Metanephros (tissue), 2 donors: ENCODE measurements around the gene NUP160. TPM values are rescaled to one million over a fixed set of nuclear protein-coding genes. Genes with fewer than 3 reads are reported as not detected.

Experiments
- small RNA-seq: library from RNA; depleted of rRNA; stranded (forward); fragments of <200 nt; gene quantifications from one replicate; pipeline ENCODE3, GENCODE V24; 2014; ENCODE audit warnings: low replicate concordance
- total RNA-seq: library from RNA; depleted of rRNA; stranded (reverse); fragments of >200 nt; gene quantifications from one replicate; pipeline ENCODE4 v1.2.3, GENCODE V29; 2014

The NUP160 gene
- 62.9 TPM for total RNA-seq

GRCh38 chr11:47847892-47848699 lies at the start of gene NUP160:
NUP160 (minus strand) TSS chr11:47848350; CDS start chr11:47848318, 32 bp downstream.

Small RNA genes within 50 kb of the gene (small RNA-seq; reads per million reads assigned to genes)
- gene AC021443.1, result not detected
- gene RF00019, result not detected
- gene RNA5SP340, result not detected

Other genes with a start within 250 kb of the NUP160 start
- 49.9 TPM for gene MTCH2, start 205.8 kb downstream of the NUP160 start, total RNA-seq
- gene AGBL2, start 133.0 kb downstream of the NUP160 start, total RNA-seq, result 4.4 TPM
- gene FNBP4, start 81.0 kb downstream of the NUP160 start, total RNA-seq, result 141 TPM
- 25.0 TPM for gene PTPRJ, start 132.2 kb upstream of the NUP160 start, total RNA-seq